ENCODE results near the gene MAN1C1. TPM values are rescaled to one million over a fixed set of nuclear protein-coding genes. Genes with fewer than 3 reads are reported as not detected.

MAN1C1 gene
- total and polyA plus RNA-seq, 8 donors: 4.3 to 33.9 (median 6.1) TPM

- no peaks in the 10 kb centered on the region for H3K36me3 ChIP-seq
- WGBS, 5 donors: 7 to 15% (median 14%) methylated on average over 3 of the region's 3 CpGs
- H3K27ac ChIP-seq: no peak overlapping the region
- no peak for TF ChIP-seq CTCF (IDR thresholded peaks at IDR 0.05)
- no peak for TF ChIP-seq EP300 (IDR thresholded peaks at IDR 0.05)
- no peak for TF ChIP-seq POLR2A (IDR thresholded peaks at IDR 0.05)
- no peak for TF ChIP-seq POLR2AphosphoS5 (IDR thresholded peaks at IDR 0.05)
- peaks cover 0 to 19% (median 11%) of the 10 kb centered on the region in 4 donors for H3K4me1 ChIP-seq
- DNase-seq: peak; percentile 40 to 56
- intact Hi-C loops (cut with DNase I; ENCODE audit: low total_unique reads): no loop called here
- no peak overlapping the region for H3K4me3 ChIP-seq
- no peaks in the 10 kb centered on the region for H3K9me3 ChIP-seq
- H3K27me3 ChIP-seq: no peaks in the 10 kb centered on the region
Observed at GRCh38 chr1:25676488-25676887, 59.9 kb downstream of the MAN1C1 start.

GRCh38 chr1:25677193-25677773, 60.7 kb downstream of the MAN1C1 start:
- H3K27me3 ChIP-seq: no peaks in the 10 kb centered on the region
- no peak for DNase-seq
- no peaks in the 10 kb centered on the region for H3K9me3 ChIP-seq

GRCh38 chr1:25679171-25679570, 62.6 kb downstream of the MAN1C1 start:
- no peak for DNase-seq
- Histone ChIP-seq H3K4me3 (no peak overlapping the region), H3K9me3 (no peaks in the 10 kb centered on the region), H3K4me1 (peaks cover 0 to 24% (median 17%) of the 10 kb centered on the region in 4 donors), H3K27ac (no peak overlapping the region), H3K36me3 (no peaks in the 10 kb centered on the region), H3K27me3 (no peaks in the 10 kb centered on the region)
- intact Hi-C loops (cut with DNase I; ENCODE audit: low total_unique reads): no loop called here
- 79 to 97% (median 88%) methylated on average over 2 of the region's 2 CpGs for WGBS, 5 donors
- TF ChIP-seq EP300 (IDR thresholded peaks at IDR 0.05) (no peak), POLR2A (IDR thresholded peaks at IDR 0.05) (no peak), POLR2AphosphoS5 (IDR thresholded peaks at IDR 0.05) (no peak), CTCF (IDR thresholded peaks at IDR 0.05) (no peak)

More at GRCh38 chr1:25677193-25677773, 60.7 kb downstream of the MAN1C1 start:
- H3K36me3 ChIP-seq: no peaks in the 10 kb centered on the region
- H3K4me1 ChIP-seq: peaks cover 0 to 19% (median 11%) of the 10 kb centered on the region in 4 donors
- no peak overlapping the region for H3K4me3 ChIP-seq
- no peak for TF ChIP-seq POLR2AphosphoS5 (IDR thresholded peaks at IDR 0.05)
- TF ChIP-seq CTCF (IDR thresholded peaks at IDR 0.05): no peak
- no peak for TF ChIP-seq EP300 (IDR thresholded peaks at IDR 0.05)
- TF ChIP-seq POLR2A (IDR thresholded peaks at IDR 0.05): no peak
- no peak overlapping the region for H3K27ac ChIP-seq
- intact Hi-C loops (cut with DNase I; ENCODE audit: low total_unique reads): no loop called here
- 76 to 86% (median 79%) methylated on average over 6 of the region's 6 CpGs for whole genome bisulfite sequencing, 5 donors

- H3K4me3 ChIP-seq: no peak overlapping the region
- no peak for TF ChIP-seq POLR2A (IDR thresholded peaks at IDR 0.05)
- no peak for TF ChIP-seq CTCF (IDR thresholded peaks at IDR 0.05)
- TF ChIP-seq EP300 (IDR thresholded peaks at IDR 0.05): no peak
- TF ChIP-seq POLR2AphosphoS5 (IDR thresholded peaks at IDR 0.05): no peak
- H3K9me3 ChIP-seq: no peaks in the 10 kb centered on the region
- intact Hi-C loops (cut with DNase I; ENCODE audit: low total_unique reads): no loop called here
- no peaks in the 10 kb centered on the region for H3K36me3 ChIP-seq
- no peaks in the 10 kb centered on the region for H3K27me3 ChIP-seq
- no peak for DNase-seq
- WGBS, 5 donors: 92 to 99% (median 96%) methylated on average over 4 of the region's 4 CpGs
- peaks cover 0 to 24% (median 17%) of the 10 kb centered on the region in 4 donors for H3K4me1 ChIP-seq
- no peak overlapping the region for H3K27ac ChIP-seq
Observed at GRCh38 chr1:25680701-25681100, 64.1 kb downstream of the MAN1C1 start.
